SKM-1 (cell line): Measurements from ENCODE around the gene ASB16.
A peak's percentile ranks its signal among the peaks of the same experiment; 100 is the strongest.
"Not testable (repeated sequence)": the region's sequence is repeated elsewhere in the genome, so short reads cannot be mapped to it uniquely, and the experiment has no call there.

Experiments used
- DNase-seq: peaks from one replicate; lab custom pipeline; 2025; ENCODE audit not compliant: unreplicated experiment; lab: John Stamatoyannopoulos, UW

ASB16 gene

GRCh38 chr17:44170499-44171201 lies at the start of gene ASB16:
TSS of gene ASB16 (plus strand) at chr17:44170704. CDS start at chr17:44170790, 86 bp downstream.
- DNase-seq: no peak

GRCh38 chr17:44120851-44121605 lies 49.5 kb upstream of the ASB16 start:
- DNase-seq: no peak

- DNase-seq: no peak
Observed at GRCh38 chr17:44121997-44122815, 48.3 kb upstream of the ASB16 start.

GRCh38 chr17:44122816-44123355 lies 47.6 kb upstream of the ASB16 start:
- no peak for DNase-seq

GRCh38 chr17:44123356-44124117 lies 47.0 kb upstream of the ASB16 start, which contains the start of gene HDAC5:
TSS of gene HDAC5 (minus strand) at chr17:44123641. CDS start at chr17:44117515, 6,126 bp downstream.
- peak; percentile 80 for DNase-seq

- DNase-seq: no peak
Observed at GRCh38 chr17:44124118-44124438, 46.4 kb upstream of the ASB16 start.

- no peak for DNase-seq
Observed at GRCh38 chr17:44128383-44128782, 42.1 kb upstream of the ASB16 start.

- no peak for DNase-seq
Observed at GRCh38 chr17:44130693-44131349, 39.7 kb upstream of the ASB16 start.

GRCh38 chr17:44131372-44131771 lies 39.1 kb upstream of the ASB16 start:
- DNase-seq: not testable (repeated sequence)

GRCh38 chr17:44132275-44132821 lies 38.2 kb upstream of the ASB16 start:
- DNase-seq: no peak

- no peak for DNase-seq
Observed at GRCh38 chr17:44133918-44134476, 36.5 kb upstream of the ASB16 start.

- DNase-seq: no peak
Observed at GRCh38 chr17:44134752-44135568, 35.5 kb upstream of the ASB16 start.

- no peak for DNase-seq
Observed at GRCh38 chr17:44137891-44138709, 32.4 kb upstream of the ASB16 start.

- DNase-seq: not testable (repeated sequence)
Observed at GRCh38 chr17:44143921-44144320, 26.6 kb upstream of the ASB16 start.

GRCh38 chr17:44144966-44145739 lies 25.4 kb upstream of the ASB16 start:
- DNase-seq: no peak

- DNase-seq: no peak
Observed at GRCh38 chr17:44146375-44147346, 23.8 kb upstream of the ASB16 start.
